Panc1 (cell line): ENCODE measurements around the gene ATXN1.

ENCODE experiments used
- CTCF ChIP-seq: fragments of 450-650 bp; IDR thresholded peaks from 2 replicates; pipeline ENCODE4 v1.5.1; 2017; ENCODE audit warnings: mild to moderate bottlenecking
- POLR2AphosphoS5 ChIP-seq: IDR thresholded peaks from 2 replicates; pipeline ENCODE4 v1.6.1; 2012; ENCODE audit warnings: mild to moderate bottlenecking, low read depth, low read length, moderate library complexity
- TF ChIP-seq, protein P1 (sequence below), 2 experiments: IDR thresholded peaks; 2 replicates each; pipeline ENCODE4 v1.6.1; 2011 to 2012; ENCODE audit warnings: low read depth in 2 of 2, control low read depth in 1 of 2, low read length in 1 of 2, mild to moderate bottlenecking in 1 of 2, moderate library complexity in 1 of 2; ENCODE audit not compliant: insufficient read depth in 1 of 2

- no peak for TF ChIP-seq CTCF
- TF ChIP-seq, protein P1, sequence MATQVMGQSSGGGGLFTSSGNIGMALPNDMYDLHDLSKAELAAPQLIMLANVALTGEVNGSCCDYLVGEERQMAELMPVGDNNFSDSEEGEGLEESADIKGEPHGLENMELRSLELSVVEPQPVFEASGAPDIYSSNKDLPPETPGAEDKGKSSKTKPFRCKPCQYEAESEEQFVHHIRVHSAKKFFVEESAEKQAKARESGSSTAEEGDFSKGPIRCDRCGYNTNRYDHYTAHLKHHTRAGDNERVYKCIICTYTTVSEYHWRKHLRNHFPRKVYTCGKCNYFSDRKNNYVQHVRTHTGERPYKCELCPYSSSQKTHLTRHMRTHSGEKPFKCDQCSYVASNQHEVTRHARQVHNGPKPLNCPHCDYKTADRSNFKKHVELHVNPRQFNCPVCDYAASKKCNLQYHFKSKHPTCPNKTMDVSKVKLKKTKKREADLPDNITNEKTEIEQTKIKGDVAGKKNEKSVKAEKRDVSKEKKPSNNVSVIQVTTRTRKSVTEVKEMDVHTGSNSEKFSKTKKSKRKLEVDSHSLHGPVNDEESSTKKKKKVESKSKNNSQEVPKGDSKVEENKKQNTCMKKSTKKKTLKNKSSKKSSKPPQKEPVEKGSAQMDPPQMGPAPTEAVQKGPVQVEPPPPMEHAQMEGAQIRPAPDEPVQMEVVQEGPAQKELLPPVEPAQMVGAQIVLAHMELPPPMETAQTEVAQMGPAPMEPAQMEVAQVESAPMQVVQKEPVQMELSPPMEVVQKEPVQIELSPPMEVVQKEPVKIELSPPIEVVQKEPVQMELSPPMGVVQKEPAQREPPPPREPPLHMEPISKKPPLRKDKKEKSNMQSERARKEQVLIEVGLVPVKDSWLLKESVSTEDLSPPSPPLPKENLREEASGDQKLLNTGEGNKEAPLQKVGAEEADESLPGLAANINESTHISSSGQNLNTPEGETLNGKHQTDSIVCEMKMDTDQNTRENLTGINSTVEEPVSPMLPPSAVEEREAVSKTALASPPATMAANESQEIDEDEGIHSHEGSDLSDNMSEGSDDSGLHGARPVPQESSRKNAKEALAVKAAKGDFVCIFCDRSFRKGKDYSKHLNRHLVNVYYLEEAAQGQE (IDR thresholded peaks at IDR 0.05; ENCODE audit: insufficient read depth in 1 of 2, low read depth in 2 of 2, low read length in 1 of 2) = no peak
- no peak for TF ChIP-seq POLR2AphosphoS5
These were observed 405.4 kb downstream of the ATXN1 start for GRCh38 chr6:16355699-16356446.
